HG03439 (cell line): ENCODE data around the gene MAP3K3.

Experiments used
- ATAC-seq: cut with Tn5 transposase; IDR thresholded peaks from one replicate; pipeline ENCODE4 v1.9.1; 2021; ENCODE audit warnings: mild to moderate bottlenecking, moderate library complexity; ENCODE audit not compliant: unreplicated experiment

MAP3K3 gene

GRCh38 chr17:63622574-63623390 lies 565 bp downstream of the MAP3K3 start:
- ATAC-seq: peak; percentile 35

- no peak for ATAC-seq
These were observed 1.7 kb downstream of the MAP3K3 start for GRCh38 chr17:63623786-63624530.

GRCh38 chr17:63624531-63624880 lies 2.3 kb downstream of the MAP3K3 start:
- no peak for ATAC-seq

- no peak for ATAC-seq
These were observed 4.4 kb downstream of the MAP3K3 start for GRCh38 chr17:63626551-63627180.

GRCh38 chr17:63629627-63630026 lies 7.4 kb downstream of the MAP3K3 start:
- ATAC-seq: no peak

- no peak for ATAC-seq
These were observed 8.8 kb downstream of the MAP3K3 start for GRCh38 chr17:63631062-63631461.

GRCh38 chr17:63631626-63632025 lies 9.4 kb downstream of the MAP3K3 start:
- ATAC-seq: no peak

GRCh38 chr17:63633742-63634141 lies 11.5 kb downstream of the MAP3K3 start:
- ATAC-seq: no peak

GRCh38 chr17:63634163-63634562 lies 11.9 kb downstream of the MAP3K3 start:
- no peak for ATAC-seq

GRCh38 chr17:63634816-63635215 lies 12.6 kb downstream of the MAP3K3 start:
- ATAC-seq: no peak

GRCh38 chr17:63635290-63635689 lies 13.1 kb downstream of the MAP3K3 start:
- no peak for ATAC-seq

GRCh38 chr17:63635787-63636186 lies 13.6 kb downstream of the MAP3K3 start:
- no peak for ATAC-seq

- no peak for ATAC-seq
These were observed 16.9 kb downstream of the MAP3K3 start for GRCh38 chr17:63639125-63639524.

GRCh38 chr17:63640038-63640437 lies 17.8 kb downstream of the MAP3K3 start:
- ATAC-seq: no peak

GRCh38 chr17:63641692-63642448 lies 19.7 kb downstream of the MAP3K3 start:
- ATAC-seq: no peak

- ATAC-seq: no peak
These were observed 22.6 kb downstream of the MAP3K3 start for GRCh38 chr17:63644846-63645245.

- ATAC-seq: no peak
These were observed 23.7 kb downstream of the MAP3K3 start for GRCh38 chr17:63645775-63646487.

- ATAC-seq: no peak
These were observed 24.2 kb downstream of the MAP3K3 start for GRCh38 chr17:63646488-63646806.

GRCh38 chr17:63647065-63647725 lies 25.0 kb downstream of the MAP3K3 start:
- no peak for ATAC-seq

GRCh38 chr17:63647936-63648335 lies 25.7 kb downstream of the MAP3K3 start:
- ATAC-seq: no peak
